ENCODE measurements around the gene GPR173. TPM values are rescaled to one million over a fixed set of nuclear protein-coding genes. Genes with fewer than 3 reads are reported as not detected.

GPR173 gene
- total RNA-seq, 1 experiment from 2014 or later: 0.68 TPM

DNA sequence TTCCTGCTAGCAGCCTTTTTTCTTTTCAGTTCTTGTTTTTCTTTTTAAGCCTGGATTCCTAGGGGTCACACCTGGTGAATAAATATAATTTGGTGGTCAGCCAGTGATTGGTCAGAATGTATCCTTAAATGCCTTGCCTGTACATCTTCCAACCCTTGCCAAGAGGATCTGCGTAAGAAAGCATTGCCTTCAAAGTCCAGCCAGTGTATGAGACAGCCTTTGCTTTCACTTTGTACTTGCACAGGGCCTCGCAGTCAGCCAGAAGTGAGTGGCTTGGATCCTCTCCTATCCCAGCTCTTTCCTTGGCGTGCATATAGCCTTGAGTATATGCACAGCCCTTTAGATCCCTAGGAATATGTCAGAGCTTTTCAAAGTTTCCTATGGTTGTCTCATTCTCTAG lies 67.5 kb downstream of the GPR173 start:
- Mint-ChIP-seq H3K4me3 (ENCODE audit: low read depth, unreplicated experiment) (no peak overlapping the region), H3K9me3 (ENCODE audit: low read depth, unreplicated experiment) (no peaks in the 10 kb centered on the region), H3K27me3 (ENCODE audit: unreplicated experiment) (no peaks in the 10 kb centered on the region), H3K4me1 (ENCODE audit: low read depth, unreplicated experiment) (no peaks in the 10 kb centered on the region), H3K36me3 (ENCODE audit: insufficient read depth, unreplicated experiment) (peaks cover 7% of the 10 kb centered on the region), H3K27ac (ENCODE audit: unreplicated experiment) (no peak overlapping the region)
- no peak for DNase-seq
- TF ChIP-seq, protein P1, sequence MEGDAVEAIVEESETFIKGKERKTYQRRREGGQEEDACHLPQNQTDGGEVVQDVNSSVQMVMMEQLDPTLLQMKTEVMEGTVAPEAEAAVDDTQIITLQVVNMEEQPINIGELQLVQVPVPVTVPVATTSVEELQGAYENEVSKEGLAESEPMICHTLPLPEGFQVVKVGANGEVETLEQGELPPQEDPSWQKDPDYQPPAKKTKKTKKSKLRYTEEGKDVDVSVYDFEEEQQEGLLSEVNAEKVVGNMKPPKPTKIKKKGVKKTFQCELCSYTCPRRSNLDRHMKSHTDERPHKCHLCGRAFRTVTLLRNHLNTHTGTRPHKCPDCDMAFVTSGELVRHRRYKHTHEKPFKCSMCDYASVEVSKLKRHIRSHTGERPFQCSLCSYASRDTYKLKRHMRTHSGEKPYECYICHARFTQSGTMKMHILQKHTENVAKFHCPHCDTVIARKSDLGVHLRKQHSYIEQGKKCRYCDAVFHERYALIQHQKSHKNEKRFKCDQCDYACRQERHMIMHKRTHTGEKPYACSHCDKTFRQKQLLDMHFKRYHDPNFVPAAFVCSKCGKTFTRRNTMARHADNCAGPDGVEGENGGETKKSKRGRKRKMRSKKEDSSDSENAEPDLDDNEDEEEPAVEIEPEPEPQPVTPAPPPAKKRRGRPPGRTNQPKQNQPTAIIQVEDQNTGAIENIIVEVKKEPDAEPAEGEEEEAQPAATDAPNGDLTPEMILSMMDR (IDR thresholded peaks at IDR 0.05; ENCODE audit: unreplicated experiment): no peak
- intact Hi-C loops (cut with micrococcal nuclease; ENCODE audit: unreplicated experiment): no loop called here
- BruUV-seq (replicated peaks): no TSS peak
- CTCF ChIA-PET: no interaction called here

DNA sequence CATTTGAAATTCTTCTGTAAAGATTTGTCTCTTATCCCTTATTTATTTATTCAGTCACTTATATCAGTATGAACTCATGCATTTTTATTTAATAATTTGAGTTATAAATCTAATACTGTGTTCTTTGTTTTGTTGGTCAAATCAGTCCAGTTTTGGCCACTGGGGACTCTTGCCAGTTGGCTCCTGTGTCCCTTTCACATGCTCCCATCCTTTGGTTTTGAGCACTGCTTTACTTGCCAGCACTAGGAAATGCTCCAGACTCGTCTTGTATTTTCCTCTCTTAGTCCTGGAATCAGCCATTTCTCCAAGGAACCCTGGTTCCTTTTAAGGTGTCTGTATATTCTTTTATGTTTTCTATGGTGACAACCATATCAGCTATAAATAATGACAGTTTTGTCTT lies 73.4 kb downstream of the GPR173 start:
- intact Hi-C loops (cut with micrococcal nuclease; ENCODE audit: unreplicated experiment): no loop called here
- Mint-ChIP-seq H3K27me3 (ENCODE audit: unreplicated experiment) (no peaks in the 10 kb centered on the region), H3K36me3 (ENCODE audit: insufficient read depth, unreplicated experiment) (no peaks in the 10 kb centered on the region), H3K4me3 (ENCODE audit: low read depth, unreplicated experiment) (no peak overlapping the region), H3K9me3 (ENCODE audit: low read depth, unreplicated experiment) (no peaks in the 10 kb centered on the region), H3K4me1 (ENCODE audit: low read depth, unreplicated experiment) (no peaks in the 10 kb centered on the region), H3K27ac (ENCODE audit: unreplicated experiment) (no peak overlapping the region)
- DNase-seq: no peak
- no TSS peak for BruUV-seq (replicated peaks)
- CTCF ChIA-PET: no interaction called here
- TF ChIP-seq, protein P1 (IDR thresholded peaks at IDR 0.05; ENCODE audit: unreplicated experiment): no peak

DNA sequence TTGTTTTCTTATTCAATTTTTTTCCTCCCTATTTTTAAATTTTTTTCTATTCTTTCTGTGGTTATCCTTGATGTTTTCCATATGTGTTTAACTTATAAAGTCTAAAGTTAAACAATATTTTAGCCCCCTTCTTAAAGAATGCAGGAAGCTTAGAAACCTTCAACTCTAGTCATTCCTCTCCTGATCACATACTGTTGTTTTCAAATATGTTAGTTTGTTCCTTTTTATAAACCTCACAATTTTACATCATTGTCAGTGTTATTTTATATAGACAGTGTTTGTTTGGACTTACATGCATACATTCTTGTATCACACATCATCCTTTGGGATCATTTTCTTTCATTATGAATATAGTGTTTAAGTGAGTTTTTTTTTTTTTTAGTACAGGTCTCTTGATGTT lies 76.9 kb downstream of the GPR173 start:
- CTCF ChIA-PET: no interaction called here

DNA sequence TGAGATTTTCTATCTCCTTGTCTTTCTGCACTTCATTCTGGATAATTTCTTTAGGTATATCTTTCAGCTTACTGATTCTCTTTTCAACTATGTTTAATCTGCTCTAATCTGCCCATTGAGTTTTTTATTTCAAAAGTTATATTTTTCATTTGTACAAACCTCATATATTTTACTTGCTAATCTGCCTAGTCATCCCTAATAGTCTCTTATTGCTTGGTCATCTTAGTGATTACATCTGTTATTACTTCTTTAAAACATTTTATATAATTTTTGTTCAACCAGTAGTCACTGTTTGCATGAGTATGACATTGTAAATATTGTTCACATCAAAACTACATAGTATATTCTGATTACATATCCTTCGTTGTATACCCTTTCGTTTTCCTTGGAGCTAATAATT lies 77.8 kb downstream of the GPR173 start:
- Mint-ChIP-seq H3K36me3 (ENCODE audit: insufficient read depth, unreplicated experiment) (no peaks in the 10 kb centered on the region), H3K27ac (ENCODE audit: unreplicated experiment) (no peak overlapping the region), H3K27me3 (ENCODE audit: unreplicated experiment) (no peaks in the 10 kb centered on the region), H3K4me1 (ENCODE audit: low read depth, unreplicated experiment) (no peaks in the 10 kb centered on the region), H3K9me3 (ENCODE audit: low read depth, unreplicated experiment) (no peaks in the 10 kb centered on the region), H3K4me3 (ENCODE audit: low read depth, unreplicated experiment) (no peak overlapping the region)
- no peak for DNase-seq
- CTCF ChIA-PET: no interaction called here
- BruUV-seq (replicated peaks): no TSS peak
- intact Hi-C loops (cut with micrococcal nuclease; ENCODE audit: unreplicated experiment): no loop called here
- TF ChIP-seq, protein P1 (IDR thresholded peaks at IDR 0.05; ENCODE audit: unreplicated experiment): no peak

More for the DNA sequence above, 76.9 kb downstream of the GPR173 start:
- TF ChIP-seq, protein P1 (IDR thresholded peaks at IDR 0.05; ENCODE audit: unreplicated experiment): no peak
- no peak overlapping the region for H3K4me3 Mint-ChIP-seq (ENCODE audit: low read depth, unreplicated experiment)
- intact Hi-C loops (cut with micrococcal nuclease; ENCODE audit: unreplicated experiment): no loop called here
- H3K4me1 Mint-ChIP-seq (ENCODE audit: low read depth, unreplicated experiment): no peaks in the 10 kb centered on the region
- H3K9me3 Mint-ChIP-seq (ENCODE audit: low read depth, unreplicated experiment): no peaks in the 10 kb centered on the region
- H3K36me3 Mint-ChIP-seq (ENCODE audit: insufficient read depth, unreplicated experiment): no peaks in the 10 kb centered on the region
- no peak overlapping the region for H3K27ac Mint-ChIP-seq (ENCODE audit: unreplicated experiment)
- no peak for DNase-seq
- no TSS peak for BruUV-seq (replicated peaks)
- H3K27me3 Mint-ChIP-seq (ENCODE audit: unreplicated experiment): no peaks in the 10 kb centered on the region

Data from Calu3 (cell line).